Dermis microvascular lymphatic vessel endothelial cell (primary cell): Measurements from ENCODE around the gene PRR7. TPM values are rescaled to one million over a fixed set of nuclear protein-coding genes. Genes with fewer than 3 reads are reported as not detected.

Source experiments
- DNase-seq, 2 donors: peaks; one replicate each; pipeline versions ENCODE4 v3.0.0 to v3.0.0-alpha.2; 2010; ENCODE audit warnings: low read depth in 2 of 2
- total RNA-seq: library from RNA; depleted of rRNA; stranded (reverse); fragments of >200 nt; gene quantifications from 2 replicates; pipeline ENCODE4 v1.2.1, GENCODE V29; 2014

PRR7 gene
- total RNA-seq, 1 donor from 2014 or later, result 2.2 TPM

GRCh38 chr5:177497292-177498012 is 50.8 kb downstream of the PRR7 start, which contains the start of gene PDLIM7:
Gene PDLIM7 (minus strand): TSS chr5:177497604. CDS start chr5:177496512, 1,092 bp downstream.
- peak; percentile 91 to 97 for DNase-seq

GRCh38 chr5:177498013-177498787 is 51.6 kb downstream of the PRR7 start:
- peak in 1 of 2 donors; percentile 51 for DNase-seq

GRCh38 chr5:177499842-177500241 is 53.2 kb downstream of the PRR7 start:
- no peak for DNase-seq

- DNase-seq, result peak in 1 of 2 donors; percentile 87
Observed at GRCh38 chr5:177500685-177501522, 54.3 kb downstream of the PRR7 start.

- DNase-seq, result no peak
Observed at GRCh38 chr5:177501874-177502678, 55.5 kb downstream of the PRR7 start.

- DNase-seq, result no peak
Observed at GRCh38 chr5:177502886-177503285, 56.3 kb downstream of the PRR7 start.

GRCh38 chr5:177503351-177504085 is 56.9 kb downstream of the PRR7 start:
- no peak for DNase-seq

GRCh38 chr5:177504086-177505056 is 57.8 kb downstream of the PRR7 start:
- DNase-seq, result no peak

GRCh38 chr5:177505075-177505474 is 58.5 kb downstream of the PRR7 start:
- DNase-seq, result no peak

Other genes starting within 250 kb of the PRR7 start
- gene RAB24, start 143.1 kb upstream of the PRR7 start, total RNA-seq, result 8.1 and 15.3 TPM in 2 replicates
- gene PRELID1, start 143.0 kb upstream of the PRR7 start, total RNA-seq, result 115 and 117 TPM in 2 replicates
- gene MXD3, start 134.9 kb upstream of the PRR7 start, total RNA-seq, result 11.8 and 23.6 TPM in 2 replicates
- gene LMAN2, start 95.1 kb upstream of the PRR7 start, total RNA-seq, result 311 and 354 TPM in 2 replicates
- 3.7 and 4.7 TPM in 2 replicates for gene RGS14, start 88.9 kb upstream of the PRR7 start, total RNA-seq
- gene SLC34A1, start 62.4 kb upstream of the PRR7 start, total RNA-seq, result not detected in 2 replicates
- gene PFN3, start 46.2 kb upstream of the PRR7 start, total RNA-seq, result not detected in 2 replicates
- gene F12, start 37.2 kb upstream of the PRR7 start, total RNA-seq, result 0.51 and 0.89 TPM in 2 replicates
- 15.4 and 18.0 TPM in 2 replicates for gene GRK6, start 20.1 kb upstream of the PRR7 start, total RNA-seq
- gene DBN1, start 26.8 kb downstream of the PRR7 start, total RNA-seq, result 95.9 and 134 TPM in 2 replicates
- gene PDLIM7, start 50.8 kb downstream of the PRR7 start, total RNA-seq, result 31.5 and 53.2 TPM in 2 replicates
- 2.8 and 4.4 TPM in 2 replicates for gene DOK3, start 63.0 kb downstream of the PRR7 start, total RNA-seq
- 66.2 and 78.5 TPM in 2 replicates for gene DDX41, start 70.1 kb downstream of the PRR7 start, total RNA-seq
- gene FAM193B, start 107.7 kb downstream of the PRR7 start, total RNA-seq, result 9.8 and 15.8 TPM in 2 replicates
- 112 and 193 TPM in 2 replicates for gene TMED9, start 145.4 kb downstream of the PRR7 start, total RNA-seq
- 20.3 and 28.8 TPM in 2 replicates for gene B4GALT7, start 153.3 kb downstream of the PRR7 start, total RNA-seq